ENCODE data around the gene RAD21L1. TPM values are rescaled to one million over a fixed set of nuclear protein-coding genes. Genes with fewer than 3 reads are reported as not detected.

Gene RAD21L1
- total and polyA plus RNA-seq, 2 donors (not counting 1 experiment from before 2014, with no cell fraction given), result 0.16 to 0.50 TPM

GRCh38 chr20:1232286-1233111 lies 6.7 kb downstream of the RAD21L1 start:
- Histone ChIP-seq H2AFZ (ENCODE audit: low read length) (no peak overlapping the region), H3K4me3 (replicated peaks in 1 of 4; ENCODE audit: control extremely low read depth in 1 of 4, insufficient read depth in 1 of 4, low read depth in 3 of 4, low read length in 4 of 4) (no peak overlapping the region), H3K27me3 (ENCODE audit: control insufficient read depth, insufficient read depth, low read length) (peaks cover 4% of the 10 kb centered on the region), H3K9ac (ENCODE audit: insufficient read depth, low read length) (no peak overlapping the region), H3K4me2 (ENCODE audit: extremely low read depth, insufficient read depth, low read length) (no peak overlapping the region), H3K27ac (ENCODE audit: insufficient read depth, low read length) (no peak overlapping the region), H3K9me3 (ENCODE audit: control insufficient read depth, insufficient read depth, low read depth, low read length) (no peaks in the 10 kb centered on the region), H3K4me1 (ENCODE audit: control insufficient read depth, extremely low read depth, insufficient read depth, low read length) (no peaks in the 10 kb centered on the region), H3K36me3 (ENCODE audit: control insufficient read depth, insufficient read depth, low read length) (no peaks in the 10 kb centered on the region), H3K79me2 (ENCODE audit: control insufficient read depth, insufficient read depth, low read length) (no peaks in the 10 kb centered on the region), H4K20me1 (ENCODE audit: control insufficient read depth, extremely low read depth, insufficient read depth, low read length) (no peaks in the 10 kb centered on the region)
- TF ChIP-seq EZH2 (IDR thresholded peaks at IDR 0.05; ENCODE audit: low read length, missing control alignments) (no peak), CTCF (conservative IDR thresholded peaks at IDR 0.05 in 1 of 2, IDR thresholded peaks at IDR 0.05 in 1 of 2; ENCODE audit: low read depth in 1 of 2, low read length in 2 of 2) (no peak)
- no peak for DNase-seq (ENCODE audit: low read depth in 2 of 2)

GRCh38 chr20:1240549-1240948 lies 14.7 kb downstream of the RAD21L1 start:
- TF ChIP-seq CTCF (conservative IDR thresholded peaks at IDR 0.05 in 1 of 2, IDR thresholded peaks at IDR 0.05 in 1 of 2; ENCODE audit: low read depth in 1 of 2, low read length in 2 of 2) (no peak), EZH2 (IDR thresholded peaks at IDR 0.05; ENCODE audit: low read length, missing control alignments) (no peak)
- Histone ChIP-seq H3K36me3 (ENCODE audit: control insufficient read depth, insufficient read depth, low read length) (no peaks in the 10 kb centered on the region), H3K4me3 (replicated peaks in 1 of 4; ENCODE audit: control extremely low read depth in 1 of 4, insufficient read depth in 1 of 4, low read depth in 3 of 4, low read length in 4 of 4) (no peak overlapping the region), H3K9ac (ENCODE audit: insufficient read depth, low read length) (no peak overlapping the region), H3K27ac (ENCODE audit: insufficient read depth, low read length) (no peak overlapping the region), H3K9me3 (ENCODE audit: control insufficient read depth, insufficient read depth, low read depth, low read length) (no peaks in the 10 kb centered on the region), H4K20me1 (ENCODE audit: control insufficient read depth, extremely low read depth, insufficient read depth, low read length) (no peaks in the 10 kb centered on the region), H2AFZ (ENCODE audit: low read length) (no peak overlapping the region), H3K27me3 (ENCODE audit: control insufficient read depth, insufficient read depth, low read length) (no peaks in the 10 kb centered on the region), H3K4me1 (ENCODE audit: control insufficient read depth, extremely low read depth, insufficient read depth, low read length) (peaks cover 2% of the 10 kb centered on the region), H3K79me2 (ENCODE audit: control insufficient read depth, insufficient read depth, low read length) (no peaks in the 10 kb centered on the region), H3K4me2 (ENCODE audit: extremely low read depth, insufficient read depth, low read length) (no peak overlapping the region)
- no peak for DNase-seq (ENCODE audit: low read depth in 2 of 2)

- TF ChIP-seq EZH2 (IDR thresholded peaks at IDR 0.05; ENCODE audit: low read length, missing control alignments) (no peak), CTCF (conservative IDR thresholded peaks at IDR 0.05 in 1 of 2, IDR thresholded peaks at IDR 0.05 in 1 of 2; ENCODE audit: low read depth in 1 of 2, low read length in 2 of 2) (no peak)
- Histone ChIP-seq H4K20me1 (ENCODE audit: control insufficient read depth, extremely low read depth, insufficient read depth, low read length) (no peaks in the 10 kb centered on the region), H3K36me3 (ENCODE audit: control insufficient read depth, insufficient read depth, low read length) (no peaks in the 10 kb centered on the region), H3K4me2 (ENCODE audit: extremely low read depth, insufficient read depth, low read length) (no peak overlapping the region), H3K4me1 (ENCODE audit: control insufficient read depth, extremely low read depth, insufficient read depth, low read length) (peaks cover 2% of the 10 kb centered on the region), H3K9me3 (ENCODE audit: control insufficient read depth, insufficient read depth, low read depth, low read length) (no peaks in the 10 kb centered on the region), H2AFZ (ENCODE audit: low read length) (no peak overlapping the region), H3K27ac (ENCODE audit: insufficient read depth, low read length) (no peak overlapping the region), H3K79me2 (ENCODE audit: control insufficient read depth, insufficient read depth, low read length) (no peaks in the 10 kb centered on the region), H3K4me3 (replicated peaks in 1 of 4; ENCODE audit: control extremely low read depth in 1 of 4, insufficient read depth in 1 of 4, low read depth in 3 of 4, low read length in 4 of 4) (no peak overlapping the region), H3K27me3 (ENCODE audit: control insufficient read depth, insufficient read depth, low read length) (no peaks in the 10 kb centered on the region), H3K9ac (ENCODE audit: insufficient read depth, low read length) (no peak overlapping the region)
- DNase-seq (ENCODE audit: low read depth in 2 of 2), result no peak
These were observed 15.6 kb downstream of the RAD21L1 start for GRCh38 chr20:1241456-1241855.

All from fibroblast of lung (primary cell).